GM19324 (cell line): Measurements from ENCODE around the gene SEMA5A.

ENCODE experiments used
- ATAC-seq: cut with Tn5 transposase; IDR thresholded peaks from one replicate; pipeline ENCODE4 v1.9.1; 2021; ENCODE audit warnings: mild to moderate bottlenecking, moderate library complexity; ENCODE audit not compliant: unreplicated experiment, low FRiP score

SEMA5A gene

DNA sequence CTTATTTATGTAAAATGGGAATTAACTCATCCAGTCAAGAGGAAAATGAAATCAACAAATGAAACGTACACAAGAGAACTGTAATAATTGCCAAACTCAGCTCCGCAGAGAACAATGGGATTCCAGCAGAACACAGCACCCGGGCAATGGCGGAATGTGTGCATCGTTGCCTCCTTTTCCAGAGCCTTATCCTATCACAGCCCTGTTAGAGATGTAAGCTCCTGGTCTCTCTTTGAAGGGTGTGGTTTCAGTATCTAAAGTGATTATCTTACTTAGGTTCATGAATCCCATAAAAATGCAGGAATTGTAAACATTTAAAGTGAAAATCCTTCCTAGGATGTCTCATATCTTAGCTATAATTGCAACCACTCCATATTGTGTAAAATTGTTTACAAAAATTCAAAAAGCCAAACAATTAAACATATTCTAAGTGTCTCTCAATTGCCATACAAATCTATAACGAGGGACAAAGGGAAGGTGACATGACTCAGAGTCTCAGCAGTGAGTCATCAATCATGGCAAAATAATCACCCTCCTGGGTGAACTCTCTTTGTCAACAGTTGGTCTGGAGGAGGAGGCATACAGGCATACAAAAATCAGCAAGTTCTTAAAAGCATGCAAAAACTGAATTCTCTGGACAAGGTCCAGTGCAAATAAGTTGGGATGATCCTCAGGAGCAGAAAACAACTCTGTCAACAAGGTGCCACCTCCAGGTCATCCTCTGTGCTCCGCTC, 22.6 kb downstream of the SEMA5A start:
- ATAC-seq, result no peak

DNA sequence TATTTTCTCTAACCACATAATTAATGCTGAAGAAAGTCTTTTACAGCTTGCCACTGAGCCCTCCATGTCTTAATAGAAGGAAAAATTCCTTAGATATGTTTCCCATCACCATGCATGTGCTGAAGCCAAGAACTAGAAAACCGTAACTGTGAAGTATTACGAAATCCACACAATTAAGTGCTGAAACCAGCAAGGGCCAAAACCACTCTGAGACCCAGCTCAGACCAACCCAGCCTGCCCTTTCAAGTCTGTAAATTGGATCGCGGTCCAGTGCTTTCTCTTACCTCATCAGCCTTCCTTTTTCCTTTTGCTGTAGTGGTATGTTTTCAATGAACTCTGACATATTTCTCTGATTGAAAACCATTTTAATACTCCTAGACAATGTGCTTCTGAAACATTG, 26.3 kb downstream of the SEMA5A start:
- no peak for ATAC-seq

DNA sequence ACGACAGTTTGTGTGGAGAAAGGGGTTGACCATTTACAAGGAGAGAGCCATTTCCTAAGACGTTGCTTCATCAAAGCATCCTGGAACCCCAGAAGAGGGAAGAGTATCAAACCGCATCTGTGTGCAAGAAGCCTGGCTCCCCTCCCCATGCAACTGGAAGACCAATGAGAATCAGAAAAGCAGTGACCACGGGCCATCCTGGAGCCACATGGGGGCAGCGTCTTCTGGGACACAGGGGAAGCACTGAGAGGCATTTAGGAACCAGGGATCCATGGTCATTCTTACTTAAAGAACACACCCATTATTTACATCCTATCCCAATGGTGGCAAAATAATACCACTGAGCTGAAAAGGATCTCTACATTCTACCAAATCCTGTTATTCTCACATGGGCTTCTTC, 29.3 kb downstream of the SEMA5A start:
- ATAC-seq, result no peak

DNA sequence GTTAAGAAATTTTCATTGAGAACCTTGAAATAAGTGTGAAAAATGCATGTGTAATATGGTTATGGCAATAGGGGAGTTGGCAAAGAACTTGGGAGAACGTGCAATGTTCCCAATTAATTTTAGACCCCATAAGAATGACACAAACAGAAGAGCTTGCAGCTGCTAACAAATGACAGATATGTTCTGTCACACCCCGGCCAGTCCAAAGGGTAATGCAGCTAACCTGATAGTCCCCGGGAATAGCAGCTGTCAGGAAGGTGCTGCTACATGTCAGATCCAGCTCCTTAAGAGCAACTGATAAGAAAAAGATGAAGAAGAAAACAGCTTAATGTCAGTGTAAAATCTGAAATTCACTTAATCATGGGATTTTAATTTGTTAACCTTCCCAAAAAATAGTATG, 30.4 kb downstream of the SEMA5A start:
- no peak for ATAC-seq

DNA sequence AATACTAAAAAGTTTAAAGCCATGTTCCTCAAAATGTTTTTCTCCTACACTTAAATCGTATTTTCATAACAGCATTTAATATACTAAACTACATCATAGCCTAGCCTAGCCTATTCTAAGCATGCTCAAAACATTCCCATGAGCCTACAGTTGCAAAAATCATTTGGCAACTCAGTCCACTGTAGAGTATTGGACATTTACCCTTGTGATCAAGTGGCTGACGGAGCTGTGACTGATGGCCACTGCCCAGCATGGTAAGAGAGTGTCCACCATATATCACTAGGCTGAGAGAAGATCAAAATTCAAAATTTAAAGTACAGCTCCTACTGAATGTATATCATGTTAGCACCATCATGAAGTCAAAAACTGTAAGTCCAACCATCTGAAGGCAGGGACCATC, 30.9 kb downstream of the SEMA5A start:
- ATAC-seq, result no peak

DNA sequence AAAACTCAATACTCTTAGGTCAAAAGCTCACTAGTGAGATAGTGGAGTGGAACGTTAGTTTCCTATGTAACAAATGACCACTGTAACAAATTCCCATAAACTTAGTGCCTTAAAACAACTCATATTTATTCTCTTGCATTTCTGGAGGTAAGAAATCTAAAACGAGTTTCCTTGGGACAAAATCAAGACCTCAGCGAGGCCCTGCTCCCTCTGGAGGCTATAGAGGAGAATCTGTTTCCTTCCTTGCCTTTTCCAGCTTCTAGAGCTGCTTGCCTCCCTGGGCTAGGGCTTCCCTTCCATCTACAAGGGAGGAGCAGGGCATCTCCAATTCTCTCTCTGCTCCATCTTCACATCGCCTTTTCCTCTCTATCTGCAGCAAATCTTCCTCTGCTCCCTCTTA, 32.0 kb downstream of the SEMA5A start:
- ATAC-seq, result no peak

DNA sequence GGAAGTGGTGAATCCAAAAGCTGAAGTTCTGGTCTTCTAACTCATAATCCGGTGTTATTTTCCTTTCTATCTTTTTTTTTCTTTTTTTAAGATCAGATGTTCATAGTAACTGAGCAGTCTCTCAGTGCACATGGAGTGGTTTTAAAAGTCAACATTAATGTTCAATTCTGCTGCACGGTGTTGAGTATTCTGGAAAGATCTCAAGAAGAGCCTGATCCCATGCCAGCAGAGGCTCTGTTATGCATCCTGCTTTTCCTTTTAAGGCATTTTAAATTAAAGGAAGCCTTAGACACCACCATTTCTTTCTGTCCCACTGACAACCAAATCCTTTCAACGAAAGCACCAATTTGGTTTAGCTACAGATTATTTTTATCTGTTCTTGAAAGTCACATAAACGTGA, 33.4 kb downstream of the SEMA5A start:
- no peak for ATAC-seq

DNA sequence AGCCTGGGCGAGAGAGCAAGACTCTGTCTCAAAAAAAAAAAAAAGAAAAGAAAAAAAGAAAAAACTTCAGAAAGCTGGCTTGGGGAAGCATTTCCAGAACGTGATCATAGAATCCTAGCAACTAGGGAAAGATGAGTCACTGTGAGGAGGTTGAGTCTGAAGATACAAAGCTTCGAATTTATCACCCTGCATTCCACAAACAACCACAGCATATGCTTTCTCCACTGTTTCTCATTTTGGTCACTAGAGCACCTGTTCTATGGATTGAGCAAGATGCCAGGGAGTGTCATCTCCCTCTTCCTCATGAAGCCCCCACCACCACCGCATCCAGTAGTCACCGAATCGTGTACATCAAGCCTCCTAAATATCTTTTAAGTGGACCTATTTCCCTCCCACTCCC, 37.9 kb downstream of the SEMA5A start:
- ATAC-seq, result no peak

DNA sequence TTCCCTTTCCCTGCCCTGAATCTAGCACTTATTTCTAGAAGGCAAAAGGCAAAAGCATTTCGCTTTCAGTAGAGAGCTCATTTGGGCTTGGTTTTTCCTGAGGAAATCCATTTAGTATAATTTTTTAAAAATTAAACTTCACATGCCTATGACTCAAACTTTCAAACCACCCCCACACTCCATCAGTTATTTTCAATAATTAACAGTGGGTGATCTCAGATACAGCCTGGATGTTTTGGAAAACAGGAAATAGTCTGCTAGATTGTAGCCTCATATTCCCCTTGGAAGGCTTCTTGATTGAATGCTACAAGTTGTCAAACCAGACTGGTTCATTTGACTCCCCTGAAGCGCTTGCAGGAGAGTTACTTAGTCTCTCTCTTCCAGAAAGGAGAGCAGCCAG, 40.6 kb downstream of the SEMA5A start:
- ATAC-seq, result no peak

DNA sequence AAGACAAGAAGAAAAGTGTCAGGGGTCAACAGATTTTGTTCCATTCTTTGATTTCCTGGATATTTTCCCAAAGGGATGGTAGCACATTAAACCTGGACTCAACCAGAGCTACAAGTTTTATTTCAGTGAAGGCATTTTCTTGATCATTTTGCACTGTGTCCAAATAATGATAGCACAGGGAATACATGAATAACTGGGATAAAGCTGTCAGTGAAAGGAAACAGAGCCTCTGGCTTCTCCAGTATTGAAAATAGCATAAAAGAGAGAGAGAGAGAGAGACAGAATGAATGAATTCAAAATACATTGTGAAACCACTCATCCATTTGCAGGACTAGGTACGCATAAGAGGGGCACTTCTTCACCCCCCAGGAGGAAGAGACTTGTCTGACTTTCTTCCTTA, 43.0 kb downstream of the SEMA5A start:
- no peak for ATAC-seq

DNA sequence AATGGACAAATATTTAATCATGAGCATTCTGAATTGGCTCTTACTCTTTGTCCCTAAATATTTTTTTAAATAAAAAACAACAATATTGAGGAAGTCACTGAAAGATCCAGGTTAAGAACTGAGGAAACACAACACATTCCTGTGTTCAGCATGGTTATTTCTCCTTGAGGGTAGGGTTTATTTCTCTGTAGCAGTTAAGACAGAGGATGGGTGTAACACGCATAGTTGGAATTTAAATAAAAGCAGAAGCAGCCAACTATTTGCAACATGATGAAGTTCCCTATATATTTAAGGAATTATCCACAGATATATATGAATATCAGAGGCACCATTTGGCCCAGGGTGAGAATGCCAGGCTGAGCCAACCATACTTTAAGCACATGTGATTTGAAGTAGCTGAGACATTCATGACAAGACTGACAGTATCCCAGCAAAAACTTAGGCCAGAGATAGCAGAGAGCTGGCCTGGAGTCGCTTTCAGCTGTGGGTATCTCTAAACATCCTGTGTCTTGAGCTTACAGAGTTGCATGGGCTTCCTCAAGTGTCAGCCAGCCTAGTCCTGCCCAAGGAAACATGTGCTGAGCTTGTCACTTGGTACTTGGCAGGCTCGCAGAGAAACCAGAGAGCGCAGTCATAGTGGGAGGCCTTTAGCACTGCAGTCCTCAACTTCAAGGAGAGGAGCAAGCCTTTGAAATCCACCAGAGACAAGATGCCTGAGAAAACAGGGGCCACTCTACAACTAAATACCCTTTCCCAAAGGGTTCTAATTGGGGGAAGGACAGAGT, 43.6 kb downstream of the SEMA5A start:
- ATAC-seq, result no peak

DNA sequence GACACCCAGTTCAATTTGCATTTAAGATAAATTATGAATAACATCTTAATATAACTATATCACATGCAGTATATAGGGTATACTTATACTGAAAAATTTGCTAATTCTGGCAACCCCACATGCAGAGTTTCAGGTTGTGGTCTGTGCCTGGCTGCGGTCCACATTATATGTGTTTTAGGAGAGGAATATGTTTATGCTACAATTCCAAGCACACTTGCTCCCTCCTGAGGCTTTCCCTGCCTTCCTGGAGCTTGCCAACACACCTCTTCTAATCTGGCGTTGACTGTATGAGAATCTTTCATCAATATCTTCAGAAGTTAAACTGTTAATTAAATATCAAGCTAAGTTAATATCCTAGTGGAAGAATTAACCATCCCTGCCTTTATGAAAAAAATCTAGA, 45.2 kb downstream of the SEMA5A start:
- ATAC-seq, result no peak

DNA sequence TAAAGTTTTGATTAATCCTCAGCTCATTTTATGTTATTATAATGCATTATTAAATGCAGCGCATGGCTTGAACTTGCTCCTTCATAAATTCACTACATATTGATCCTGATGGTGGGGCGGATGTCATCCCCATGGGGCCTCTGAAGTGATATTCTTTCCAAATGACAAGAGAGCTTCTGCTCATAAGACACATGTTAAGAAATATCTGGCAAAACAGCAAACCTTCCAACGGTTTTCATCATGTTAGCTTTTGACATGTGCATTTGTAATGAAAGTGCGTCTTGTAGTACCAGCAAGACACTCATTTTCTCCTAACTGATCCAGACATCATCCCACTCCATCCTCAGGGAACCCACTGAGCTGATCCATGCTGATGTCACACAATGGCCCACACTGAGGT, 45.7 kb downstream of the SEMA5A start:
- ATAC-seq, result no peak

DNA sequence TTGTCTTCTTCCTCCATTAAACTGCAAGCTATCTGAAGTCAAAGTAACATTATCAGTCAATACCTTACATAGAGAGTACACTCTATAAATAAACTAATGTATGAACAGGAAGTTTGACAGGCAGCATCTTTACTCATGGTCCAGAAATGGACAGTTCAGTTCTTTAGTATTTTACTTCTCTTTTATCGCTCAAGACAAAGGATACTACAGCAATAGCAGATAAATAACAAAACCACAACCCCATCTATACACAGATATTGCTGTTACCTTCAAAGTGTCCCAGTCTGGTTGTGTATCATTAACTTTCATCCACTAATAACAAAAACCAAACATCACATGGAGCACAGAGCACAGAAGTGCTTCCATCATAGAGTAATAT, 46.4 kb downstream of the SEMA5A start:
- no peak for ATAC-seq

DNA sequence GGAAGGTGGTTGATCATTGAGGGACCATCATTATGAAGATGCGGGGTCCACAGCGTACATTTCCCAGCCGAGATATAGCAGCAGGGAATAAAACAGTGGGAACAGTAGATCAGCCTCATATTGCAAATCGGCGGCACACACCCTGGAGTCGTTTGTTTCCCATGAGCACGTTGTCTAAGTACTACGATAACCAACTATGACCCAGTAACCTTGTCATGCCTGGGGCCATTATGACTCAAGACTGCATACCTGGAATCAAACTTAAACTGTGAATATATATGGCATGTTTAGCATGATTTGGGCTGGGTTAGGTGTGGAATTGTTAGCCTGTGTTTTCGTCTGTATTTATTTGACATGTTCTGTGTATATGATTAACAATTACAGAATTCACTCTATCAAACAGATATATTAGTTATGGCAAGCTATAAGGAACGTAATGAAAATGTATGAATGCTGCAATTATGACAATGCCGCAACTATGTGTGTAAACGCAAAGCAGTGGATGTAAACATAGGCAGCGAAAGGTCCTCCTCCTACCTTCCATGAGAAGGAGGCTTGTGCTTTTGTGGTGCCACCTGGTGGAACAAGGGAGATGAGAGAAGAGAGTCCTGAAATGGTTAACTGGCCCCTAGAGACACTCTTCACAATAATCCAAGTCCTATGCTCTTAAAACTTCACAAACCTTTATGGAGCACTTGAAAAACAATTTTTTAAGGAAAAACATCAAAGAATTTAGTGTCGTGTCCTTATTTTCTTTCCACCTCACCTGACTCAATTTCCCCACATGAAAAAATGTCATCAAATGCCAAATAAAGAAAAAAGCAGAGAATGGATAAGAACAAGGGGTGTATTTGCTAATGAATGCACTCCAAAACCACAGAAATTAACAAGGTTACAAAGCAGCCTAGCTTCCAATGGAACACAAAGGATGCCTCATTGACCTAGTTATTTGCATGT, 47.1 kb downstream of the SEMA5A start:
- ATAC-seq, result no peak

DNA sequence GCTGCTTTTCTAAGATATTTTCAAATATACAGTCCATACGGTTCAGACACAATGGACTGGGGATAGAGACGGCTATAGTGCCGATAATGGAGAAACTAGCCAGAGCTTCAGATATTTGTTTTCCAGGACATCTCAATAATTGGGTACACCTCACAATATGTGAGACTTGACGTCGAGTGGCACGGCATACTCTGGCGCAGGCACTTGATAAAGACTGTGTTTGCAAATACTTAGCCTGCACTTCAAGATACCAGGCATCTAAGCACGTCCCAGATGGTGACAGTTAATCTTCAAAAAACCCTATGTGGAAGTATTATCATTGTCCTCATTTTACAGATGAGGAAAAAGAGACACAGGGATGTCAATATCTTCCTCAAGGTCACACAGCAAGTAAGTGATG, 48.5 kb downstream of the SEMA5A start:
- no peak for ATAC-seq

DNA sequence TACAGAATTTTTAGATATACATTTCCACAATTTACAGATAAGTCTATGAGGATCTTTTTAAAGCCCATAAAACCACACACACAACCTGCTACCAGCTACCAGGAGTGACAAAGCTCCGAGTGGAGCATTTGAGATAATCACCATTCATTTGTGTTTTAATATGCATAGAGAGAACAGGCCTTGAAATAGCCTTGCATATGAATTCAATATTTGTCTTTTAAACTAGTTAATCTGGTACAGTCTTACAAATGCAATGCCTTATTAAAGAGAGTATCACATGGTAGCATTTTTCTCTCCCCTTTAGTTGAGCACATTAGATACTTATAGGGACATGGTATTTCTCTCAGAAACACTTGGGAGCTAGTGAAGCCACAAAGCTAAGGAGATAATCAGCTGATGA, 49.1 kb downstream of the SEMA5A start:
- ATAC-seq, result no peak

DNA sequence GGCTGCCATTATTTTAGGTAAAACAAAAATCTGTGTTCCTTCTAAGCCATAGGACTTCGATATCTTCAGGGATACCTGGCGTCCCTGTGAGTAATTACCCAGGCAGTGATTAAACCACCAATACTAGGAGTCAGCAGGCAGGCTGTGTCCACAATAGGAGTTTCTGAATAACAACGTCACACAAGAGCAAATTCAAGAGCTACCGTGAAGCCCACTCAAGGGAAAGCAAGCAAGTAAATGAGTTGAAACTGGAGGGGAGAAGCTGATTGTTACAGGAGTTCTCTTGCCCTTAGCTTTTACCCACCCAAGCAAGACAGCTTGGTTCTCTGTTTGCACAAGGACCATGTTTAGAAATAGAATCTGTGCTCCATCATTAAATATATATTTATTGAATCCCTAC, 50.8 kb downstream of the SEMA5A start:
- ATAC-seq, result no peak

DNA sequence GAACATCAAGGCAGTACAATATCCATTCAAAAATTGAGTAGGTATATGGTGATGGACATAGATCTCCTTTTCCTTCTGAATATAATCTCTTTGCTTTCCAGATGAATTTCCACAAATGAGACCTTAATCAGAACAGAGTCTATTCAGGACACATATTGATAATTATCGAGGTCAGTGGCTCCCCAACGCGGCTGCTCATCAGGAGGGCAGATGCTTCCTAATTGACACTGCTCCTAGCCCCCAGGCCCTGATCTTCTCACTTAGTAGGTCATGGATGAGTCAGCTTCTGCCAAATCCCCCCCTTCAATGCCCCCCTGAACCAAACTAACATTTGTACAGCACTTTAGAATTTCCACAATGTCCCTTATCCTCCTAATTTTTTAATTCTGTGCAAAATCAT, 51.6 kb downstream of the SEMA5A start:
- ATAC-seq, result no peak

DNA sequence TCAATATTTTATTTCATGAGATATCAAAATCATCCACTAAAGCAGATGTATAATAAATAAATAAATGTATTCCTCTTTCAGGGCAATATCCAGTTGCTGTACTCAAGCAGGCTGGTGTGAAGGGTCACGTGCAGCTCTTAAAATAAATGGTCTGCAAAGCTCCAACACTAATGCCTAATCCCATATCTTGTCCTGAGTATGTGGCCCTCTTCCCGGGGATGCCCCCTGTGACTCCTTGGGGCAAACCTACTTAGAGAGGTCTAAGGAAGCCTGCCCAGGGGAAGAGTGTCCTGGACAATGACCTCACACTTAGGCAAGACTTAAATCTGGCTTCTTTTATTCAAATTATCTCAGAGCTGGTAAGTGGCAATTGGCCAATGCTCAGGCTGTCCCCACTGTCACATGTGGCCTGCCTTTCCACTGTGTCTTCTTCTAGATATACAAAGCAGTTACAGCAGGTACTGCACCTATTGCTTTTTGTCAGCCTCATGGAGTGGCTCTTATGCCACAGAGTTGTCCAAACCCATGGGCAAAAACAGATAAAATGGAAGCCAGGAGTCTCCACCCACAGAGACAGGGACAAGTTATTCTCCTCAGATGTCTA, 55.3 kb downstream of the SEMA5A start:
- ATAC-seq, result no peak

DNA sequence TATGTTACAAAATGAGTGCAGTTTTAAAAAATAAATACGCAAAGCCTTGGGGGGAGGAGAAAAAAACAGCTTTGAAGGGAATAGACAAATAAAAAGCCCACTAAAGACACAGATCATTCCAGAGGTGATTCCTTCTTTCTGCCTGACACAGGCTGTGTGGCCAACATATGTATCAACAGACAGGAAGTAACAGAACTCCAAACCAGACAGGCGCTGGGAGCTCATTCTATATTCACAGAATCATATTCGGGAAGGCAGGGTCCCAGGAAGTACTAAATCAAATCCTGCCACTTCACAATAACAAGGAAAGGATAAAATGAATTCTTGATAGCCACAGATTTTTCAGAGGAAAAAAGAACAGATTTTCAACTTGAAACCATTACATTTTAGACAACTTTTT, 62.1 kb downstream of the SEMA5A start:
- ATAC-seq, result no peak
